B cell (primary cell): Measurements from ENCODE around the gene GNAL.

Experiments used
- EZH2 ChIP-seq: IDR thresholded peaks from 2 replicates; pipeline ENCODE4 v1.6.1; 2012; ENCODE audit warnings: borderline replicate concordance, low read depth, mild to moderate bottlenecking, moderate library complexity, low read length; ENCODE audit not compliant: insufficient read depth, poor library complexity, severe bottlenecking
- TF ChIP-seq, protein P1 (sequence below): fragments of 200-600 bp; IDR thresholded peaks from one replicate; pipeline ENCODE4 v1.8.0; 2022; ENCODE audit warnings: antibody characterized with exemption, mild to moderate bottlenecking

DNA sequence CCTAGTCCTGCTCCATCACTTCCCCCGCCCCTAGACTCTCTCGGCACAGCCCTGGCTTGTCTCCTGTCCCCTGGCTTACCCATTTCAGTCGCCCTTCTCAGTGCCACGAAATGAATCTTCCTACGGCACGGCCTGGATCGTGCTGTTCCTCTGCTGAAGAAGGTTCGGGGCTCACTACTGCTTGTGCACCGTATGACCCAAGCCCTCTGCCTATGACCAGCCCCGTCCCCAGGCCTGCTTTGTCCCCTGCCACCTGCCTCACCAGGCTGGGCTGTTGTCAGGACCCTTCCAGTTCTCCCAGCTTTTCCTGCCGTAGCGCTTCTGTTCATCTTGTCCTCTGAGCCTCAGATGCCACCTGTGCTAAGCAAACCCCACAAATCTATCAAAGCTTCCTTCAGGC lies 176.0 kb downstream of the GNAL start:
- TF ChIP-seq, protein P1, sequence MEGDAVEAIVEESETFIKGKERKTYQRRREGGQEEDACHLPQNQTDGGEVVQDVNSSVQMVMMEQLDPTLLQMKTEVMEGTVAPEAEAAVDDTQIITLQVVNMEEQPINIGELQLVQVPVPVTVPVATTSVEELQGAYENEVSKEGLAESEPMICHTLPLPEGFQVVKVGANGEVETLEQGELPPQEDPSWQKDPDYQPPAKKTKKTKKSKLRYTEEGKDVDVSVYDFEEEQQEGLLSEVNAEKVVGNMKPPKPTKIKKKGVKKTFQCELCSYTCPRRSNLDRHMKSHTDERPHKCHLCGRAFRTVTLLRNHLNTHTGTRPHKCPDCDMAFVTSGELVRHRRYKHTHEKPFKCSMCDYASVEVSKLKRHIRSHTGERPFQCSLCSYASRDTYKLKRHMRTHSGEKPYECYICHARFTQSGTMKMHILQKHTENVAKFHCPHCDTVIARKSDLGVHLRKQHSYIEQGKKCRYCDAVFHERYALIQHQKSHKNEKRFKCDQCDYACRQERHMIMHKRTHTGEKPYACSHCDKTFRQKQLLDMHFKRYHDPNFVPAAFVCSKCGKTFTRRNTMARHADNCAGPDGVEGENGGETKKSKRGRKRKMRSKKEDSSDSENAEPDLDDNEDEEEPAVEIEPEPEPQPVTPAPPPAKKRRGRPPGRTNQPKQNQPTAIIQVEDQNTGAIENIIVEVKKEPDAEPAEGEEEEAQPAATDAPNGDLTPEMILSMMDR, result no peak
- TF ChIP-seq EZH2, result no peak
